ENCODE results near the gene BBLN.

- TF ChIP-seq CTCF (IDR thresholded peaks at IDR 0.05; ENCODE audit: low read depth, low read length, poor library complexity, severe bottlenecking) (no peak), EZH2phosphoT487 (IDR thresholded peaks at IDR 0.05; ENCODE audit: borderline replicate concordance, low read length) (no peak)
These were observed 4.1 kb upstream of the BBLN start for GRCh38 chr9:128155736-128156500.

All from DOHH2 (cell line).